IMR-90 (cell line): ENCODE data around the gene ABCC4. TPM values are rescaled to one million over a fixed set of nuclear protein-coding genes. Genes with fewer than 3 reads are reported as not detected.

Source experiments
- ATAC-seq: fragments of 200-7000 bp; cut with Tn5 transposase; 2 replicates; pipeline ENCODE4 v1.9.1; 2020; ENCODE audit warnings: low read depth, mild to moderate bottlenecking, moderate library complexity
- BruUV-seq: library from RNA; stranded (reverse); fragments of 400-500 nt; replicated peaks from 2 replicates; lab custom pipeline; 2021; lab: Mats Ljungman, UMichigan
- CTCF ChIA-PET: fragments of 300-600 bp; formaldehyde crosslinking; extraction: SDS; loops from one replicate; lab custom pipeline; 2021; ENCODE audit warnings: antibody characterized with exemption; lab: Yijun Ruan, JAX
- POLR2A ChIA-PET: fragments of 300-600 bp; sonication (Branson Sonifier 250); formaldehyde crosslinking; loops from one replicate; lab custom pipeline; 2022; ENCODE audit warnings: antibody characterized with exemption; ENCODE audit not compliant: unreplicated experiment; lab: Charles Lee
- DNase-seq: peaks from one replicate; pipeline ENCODE4 v3.0.0; 2013
- H2AFZ ChIP-seq: replicated peaks from 2 replicates; pipeline ENCODE3; 2013; ENCODE audit warnings: low read length, mild to moderate bottlenecking; ENCODE audit not compliant: poor library complexity
- H2AK5ac ChIP-seq: 2 replicates; pipeline ENCODE4 v1.6.1; 2013; ENCODE audit warnings: low read depth, low read length, inconsistent platforms
- H2AK9ac ChIP-seq: replicated peaks from 2 replicates; pipeline ENCODE3; 2013; ENCODE audit warnings: mild to moderate bottlenecking, low read depth, low read length, moderate library complexity; ENCODE audit not compliant: poor library complexity
- H2BK120ac ChIP-seq: 2 replicates; pipeline ENCODE4 v1.6.1; 2013; ENCODE audit warnings: low read depth, low read length, inconsistent platforms
- H2BK15ac ChIP-seq: 3 replicates; pipeline ENCODE4 v1.6.1; 2013; ENCODE audit warnings: low read depth, low read length, inconsistent platforms
- H2BK20ac ChIP-seq: 2 replicates; pipeline ENCODE4 v1.6.1; 2013; ENCODE audit warnings: low read depth, mild to moderate bottlenecking, inconsistent platforms, low read length, moderate library complexity
- H2BK5ac ChIP-seq: 2 replicates; pipeline ENCODE4 v1.6.1; 2013; ENCODE audit warnings: mild to moderate bottlenecking, low read depth, low read length, inconsistent platforms; ENCODE audit not compliant: poor library complexity, severe bottlenecking
- H3K14ac ChIP-seq: replicated peaks from 2 replicates; pipeline ENCODE4 v1.6.1; 2013; ENCODE audit warnings: low read depth, low read length, inconsistent platforms
- H3K18ac ChIP-seq: 2 replicates; pipeline ENCODE4 v1.6.1; 2013; ENCODE audit warnings: low read depth, low read length, control low read depth
- H3K23ac ChIP-seq: 2 replicates; pipeline ENCODE4 v1.6.1; 2013; ENCODE audit warnings: low read depth, low read length, inconsistent platforms
- H3K27ac ChIP-seq: 2 replicates; pipeline ENCODE4 v1.5.1; 2013; ENCODE audit warnings: mild to moderate bottlenecking, control low read depth, low read length; ENCODE audit not compliant: insufficient read depth
- H3K27me3 ChIP-seq: 2 replicates; pipeline ENCODE4 v1.6.1; 2013; ENCODE audit warnings: low read length; ENCODE audit not compliant: control insufficient read depth, insufficient read depth
- H3K36me3 ChIP-seq: 2 replicates; pipeline ENCODE4 v1.6.1; 2013; ENCODE audit warnings: low read length, mixed read lengths; ENCODE audit not compliant: control insufficient read depth, insufficient read depth
- H3K4ac ChIP-seq: 2 replicates; pipeline ENCODE4 v1.6.1; 2013; ENCODE audit warnings: low read depth, low read length, inconsistent platforms
- H3K4me1 ChIP-seq: 2 replicates; pipeline ENCODE4 v1.6.1; 2013; ENCODE audit warnings: low read length, mixed read lengths; ENCODE audit not compliant: control insufficient read depth, insufficient read depth
- H3K4me2 ChIP-seq: 2 replicates; pipeline ENCODE4 v1.6.1; 2013; ENCODE audit warnings: low read depth, mild to moderate bottlenecking, control low read depth, low read length, moderate library complexity
- H3K4me3 ChIP-seq: 2 replicates; pipeline ENCODE4 v1.5.1; 2013; ENCODE audit warnings: low read depth, mild to moderate bottlenecking, control low read depth, low read length, moderate library complexity; ENCODE audit not compliant: insufficient read depth
- H3K56ac ChIP-seq: 2 replicates; pipeline ENCODE4 v1.6.1; 2013; ENCODE audit warnings: low read length, inconsistent platforms; ENCODE audit not compliant: insufficient read depth; ENCODE audit errors: extremely low read depth
- H3K79me1 ChIP-seq, 2 experiments: 2 replicates each; pipeline ENCODE4 v1.6.1; 2013; ENCODE audit warnings: low read length in 2 of 2, inconsistent platforms in 1 of 2, low read depth in 1 of 2
- H3K9ac ChIP-seq: 2 replicates; pipeline ENCODE4 v1.6.1; 2013; ENCODE audit warnings: low read depth, low read length, control low read depth
- H3K9me1 ChIP-seq: 2 replicates; pipeline ENCODE4 v1.6.1; 2013; ENCODE audit warnings: low read length, inconsistent platforms; ENCODE audit not compliant: insufficient read depth
- H3K9me3 ChIP-seq: 2 replicates; pipeline ENCODE4 v1.6.1; 2013; ENCODE audit warnings: low read length; ENCODE audit not compliant: control insufficient read depth, insufficient read depth
- H4K20me1 ChIP-seq: 2 replicates; pipeline ENCODE4 v1.6.1; 2013; ENCODE audit warnings: low read length, inconsistent platforms; ENCODE audit not compliant: insufficient read depth
- H4K5ac ChIP-seq: 2 replicates; pipeline ENCODE4 v1.6.1; 2013; ENCODE audit warnings: mild to moderate bottlenecking, low read depth, low read length, control low read depth
- H4K8ac ChIP-seq, 2 experiments: 2 replicates each; pipeline ENCODE4 v1.6.1; 2013; ENCODE audit warnings: low read depth in 2 of 2, low read length in 2 of 2, control low read depth in 1 of 2, inconsistent platforms in 1 of 2
- H4K91ac ChIP-seq: 2 replicates; pipeline ENCODE4 v1.6.1; 2013; ENCODE audit warnings: low read depth, low read length, inconsistent platforms; ENCODE audit not compliant: insufficient read depth
- CEBPB ChIP-seq: IDR thresholded peaks from 2 replicates; pipeline ENCODE4 v1.6.1; 2012; ENCODE audit warnings: low read depth, low read length, improper control_type of control experiment
- RAD21 ChIP-seq: IDR thresholded peaks from 2 replicates; pipeline ENCODE4 v1.6.1; 2012; ENCODE audit warnings: low read length, improper control_type of control experiment
- WGBS, 2 experiments: methylation state at CpG; one replicate each; pipeline versions ENCODE4 v1.1.5 to v1.1.7; 2013; ENCODE audit warnings: missing lambda C conversion rate in 2 of 2; ENCODE audit not compliant: insufficient read length in 1 of 2; ENCODE audit errors: extremely low coverage in 2 of 2; 5-methylcytosine and 5-hydroxymethylcytosine counted together
- dilution Hi-C: fragments of 300-500 bp; cut with HindIII; formaldehyde crosslinking; loops from one replicate; pipeline ENCODE4 v1.14.3; 2018; ENCODE audit warnings: low sequenced_read_pairs; ENCODE audit not compliant: unreplicated experiment
- in situ Hi-C: fragments of 300-500 bp; cut with MboI; formaldehyde crosslinking; loops from 3 replicates; pipeline ENCODE4 v1.14.3; 2019; ENCODE audit warnings: low sequenced_read_pairs, inconsistent platforms, mixed read lengths
- intact Hi-C: fragments of 100-400 bp; cut with micrococcal nuclease; formaldehyde crosslinking; loops from 2 replicates; pipeline ENCODE4 v1.10.0; 2022
- polyA plus RNA-seq, 3 experiments: library from polyadenylated mRNA; depleted of rRNA; stranded (reverse); fragments of >200 nt; gene quantifications; 2 replicates each; pipeline ENCODE4 v1.2.3, GENCODE V29; 2012; ENCODE audit warnings: low replicate concordance in 1 of 3
- total RNA-seq: library from RNA; depleted of rRNA; stranded (reverse); fragments of >200 nt; gene quantifications from 2 replicates; pipeline ENCODE4 v1.2.3, GENCODE V29; 2012

Gene ABCC4
- total and polyA plus RNA-seq, 2 of the 4 experiments (the other 2 are of a cell fraction), result 16.6 to 41.4 TPM

DNA sequence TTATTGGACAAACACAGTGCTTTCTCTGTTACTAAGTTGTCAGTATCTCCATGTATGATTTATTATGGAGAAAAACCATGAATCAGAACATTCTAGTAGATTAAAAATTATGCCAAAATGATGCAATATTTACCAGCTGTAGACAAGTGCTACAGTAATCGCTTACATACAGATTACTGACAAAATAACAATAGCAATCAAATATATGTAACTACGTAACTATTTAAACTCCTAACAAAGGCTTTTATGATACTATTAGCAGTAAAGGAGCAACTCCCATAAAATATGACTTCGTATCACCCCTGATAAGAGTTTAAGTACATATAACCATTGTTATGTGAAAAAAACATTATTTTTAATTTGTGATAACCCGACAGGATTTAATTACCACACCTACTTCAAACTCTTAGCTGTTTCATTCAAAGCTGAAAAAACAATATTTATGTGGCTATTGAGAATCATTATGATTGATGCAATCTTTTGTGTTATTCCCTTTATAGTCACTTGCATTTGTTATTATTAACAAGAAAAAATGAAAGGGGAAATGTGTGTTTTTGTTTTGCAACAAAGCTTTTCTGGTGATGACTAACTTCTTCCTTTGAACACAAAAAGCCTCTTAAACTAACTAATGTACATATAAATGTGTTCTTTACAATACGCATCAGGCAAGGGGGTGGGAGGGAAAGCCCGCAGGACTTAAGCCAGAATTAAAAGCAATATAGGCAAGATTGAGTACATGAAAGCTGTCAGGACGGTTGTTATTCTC is 147.4 kb downstream of the ABCC4 start:
- no peak overlapping the region for H4K8ac ChIP-seq
- no peaks in the 10 kb centered on the region for H4K20me1 ChIP-seq
- no CpG with 5 or more reads among the region's 7 CpGs for WGBS, 2 experiments
- ChIA-PET CTCF (interaction anchor here (0.6 kb wide), 1 partner anchor 251 kb away, joined by 3 read pairs; no protein-coding TSS in a partner anchor), POLR2A (no interaction called here)
- H2AFZ ChIP-seq, result no peak overlapping the region
- H3K4ac ChIP-seq, result no peak overlapping the region
- H4K5ac ChIP-seq, result no peak overlapping the region
- no peak overlapping the region for H3K4me3 ChIP-seq
- no peak overlapping the region for H2AK5ac ChIP-seq
- H3K56ac ChIP-seq, result no peak overlapping the region
- 0 out of 2 replicates have a peak, but pooled peaks cover 3% of the 10 kb centered on the region for H3K4me1 ChIP-seq
- in situ Hi-C loops, result no loop called here
- no peak overlapping the region for H3K4me2 ChIP-seq
- dilution Hi-C loops, result no loop called here
- peaks cover 20% of the 10 kb centered on the region for H3K36me3 ChIP-seq
- H3K27ac ChIP-seq, result no peak overlapping the region
- H2BK120ac ChIP-seq, result no peak overlapping the region
- H2AK9ac ChIP-seq, result no peak overlapping the region
- H3K23ac ChIP-seq, result no peak overlapping the region
- no peak overlapping the region for H2BK5ac ChIP-seq
- H4K91ac ChIP-seq, result no peak overlapping the region
- no peak overlapping the region for H3K18ac ChIP-seq
- H2BK20ac ChIP-seq, result no peak overlapping the region
- intact Hi-C loops, result no loop called here
- no peaks in the 10 kb centered on the region for H3K27me3 ChIP-seq
- no peak overlapping the region for H3K9ac ChIP-seq
- no peaks in the 10 kb centered on the region for H3K9me1 ChIP-seq
- H3K79me1 ChIP-seq, result peaks cover 7 to 14% of the 10 kb centered on the region in 2 experiments; a peak in 2 of 4 replicates
- no peaks in the 10 kb centered on the region for H3K9me3 ChIP-seq
- TF ChIP-seq RAD21, result no peak
- TF ChIP-seq CEBPB, result peak; percentile 56
- BruUV-seq, result no TSS peak
- peak; percentile 21 for DNase-seq
- H2BK15ac ChIP-seq, result no peak overlapping the region
- no peak for ATAC-seq
- H3K14ac ChIP-seq, result no peak overlapping the region
